ENCODE data around the gene PTPRM.

- TF ChIP-seq CTCF (conservative IDR thresholded peaks at IDR 0.05; ENCODE audit: low read depth in 2 of 2), result no peak
- TF ChIP-seq EZH2 (IDR thresholded peaks at IDR 0.05; ENCODE audit: low read depth, unreplicated experiment), result no peak
- no peak for TF ChIP-seq POLR2AphosphoS5 (IDR thresholded peaks at IDR 0.05; ENCODE audit: low read depth)
- TF ChIP-seq EZH2phosphoT487 (IDR thresholded peaks at IDR 0.05; ENCODE audit: unreplicated experiment), result no peak
- TF ChIP-seq ZNF114 (CRISPR knock-in tag; IDR thresholded peaks at IDR 0.05), result no peak
- TF ChIP-seq NANOG (IDR thresholded peaks at IDR 0.05; ENCODE audit: borderline replicate concordance), result no peak
- TF ChIP-seq REST (IDR thresholded peaks at IDR 0.05; ENCODE audit: unreplicated experiment), result no peak
- TF ChIP-seq JUNB (IDR thresholded peaks at IDR 0.05; ENCODE audit: unreplicated experiment), result no peak
- no peak for TF ChIP-seq ZNF331 (CRISPR knock-in tag; IDR thresholded peaks at IDR 0.05; ENCODE audit: low read depth)
- no peak for TF ChIP-seq ETS1 (IDR thresholded peaks at IDR 0.05)
- no peak for TF ChIP-seq STAT1 (IDR thresholded peaks at IDR 0.05; ENCODE audit: unreplicated experiment)
- TF ChIP-seq CREB1 (CRISPR knock-in tag; IDR thresholded peaks at IDR 0.05; ENCODE audit: low read depth), result no peak
These were observed 824.0 kb downstream of the PTPRM start for GRCh38 chr18:8391068-8391467.
